NCI-H446 (cell line): ENCODE results near the gene PARVG.

Experiments
- DNase-seq, 2 experiments: peaks; one replicate each; lab custom pipeline; 2025; lab: John Stamatoyannopoulos, UW

PARVG gene, protein sequence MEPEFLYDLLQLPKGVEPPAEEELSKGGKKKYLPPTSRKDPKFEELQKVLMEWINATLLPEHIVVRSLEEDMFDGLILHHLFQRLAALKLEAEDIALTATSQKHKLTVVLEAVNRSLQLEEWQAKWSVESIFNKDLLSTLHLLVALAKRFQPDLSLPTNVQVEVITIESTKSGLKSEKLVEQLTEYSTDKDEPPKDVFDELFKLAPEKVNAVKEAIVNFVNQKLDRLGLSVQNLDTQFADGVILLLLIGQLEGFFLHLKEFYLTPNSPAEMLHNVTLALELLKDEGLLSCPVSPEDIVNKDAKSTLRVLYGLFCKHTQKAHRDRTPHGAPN

DNA sequence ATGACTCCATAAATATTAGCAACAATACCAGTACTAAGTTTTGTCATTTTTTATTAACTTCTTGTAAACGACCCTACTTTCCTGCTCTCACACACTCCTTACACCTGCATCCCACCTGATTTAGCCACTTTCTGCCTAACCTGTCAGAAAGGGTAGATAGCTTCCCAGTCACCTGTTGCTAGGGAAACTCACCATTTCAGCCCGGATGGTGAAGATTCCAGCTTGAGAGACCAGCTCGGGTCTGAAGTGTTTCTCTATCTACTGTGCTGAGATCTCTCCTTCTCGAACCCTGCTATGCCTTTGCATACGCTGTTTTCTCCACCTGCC is at the start of gene PARVG:
Gene PARVG, plus strand, starts transcription at position 220 of the 327 bp plus-strand sequence. CDS start 2,405 bp downstream, outside the sequence.
- no peak for DNase-seq

DNA sequence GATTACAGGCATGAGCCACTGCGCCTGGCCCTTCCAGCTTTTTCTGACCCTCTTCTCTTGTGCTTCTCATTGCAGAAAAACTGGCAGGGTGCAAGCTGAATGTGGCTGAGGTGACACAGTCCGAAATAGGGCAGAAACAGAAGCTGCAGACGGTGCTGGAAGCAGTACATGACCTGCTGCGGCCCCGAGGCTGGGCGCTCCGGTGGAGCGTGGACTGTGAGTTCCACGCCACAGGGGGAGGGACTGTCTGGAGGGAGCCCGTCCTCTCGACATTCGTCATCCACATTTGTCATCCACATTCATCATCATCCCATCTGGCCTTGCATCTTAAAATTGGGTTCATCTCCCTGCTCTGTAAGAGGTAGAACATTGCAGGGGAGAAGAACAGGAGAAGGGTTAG is 49.3 kb upstream of the PARVG start:
- no peak for DNase-seq

DNA sequence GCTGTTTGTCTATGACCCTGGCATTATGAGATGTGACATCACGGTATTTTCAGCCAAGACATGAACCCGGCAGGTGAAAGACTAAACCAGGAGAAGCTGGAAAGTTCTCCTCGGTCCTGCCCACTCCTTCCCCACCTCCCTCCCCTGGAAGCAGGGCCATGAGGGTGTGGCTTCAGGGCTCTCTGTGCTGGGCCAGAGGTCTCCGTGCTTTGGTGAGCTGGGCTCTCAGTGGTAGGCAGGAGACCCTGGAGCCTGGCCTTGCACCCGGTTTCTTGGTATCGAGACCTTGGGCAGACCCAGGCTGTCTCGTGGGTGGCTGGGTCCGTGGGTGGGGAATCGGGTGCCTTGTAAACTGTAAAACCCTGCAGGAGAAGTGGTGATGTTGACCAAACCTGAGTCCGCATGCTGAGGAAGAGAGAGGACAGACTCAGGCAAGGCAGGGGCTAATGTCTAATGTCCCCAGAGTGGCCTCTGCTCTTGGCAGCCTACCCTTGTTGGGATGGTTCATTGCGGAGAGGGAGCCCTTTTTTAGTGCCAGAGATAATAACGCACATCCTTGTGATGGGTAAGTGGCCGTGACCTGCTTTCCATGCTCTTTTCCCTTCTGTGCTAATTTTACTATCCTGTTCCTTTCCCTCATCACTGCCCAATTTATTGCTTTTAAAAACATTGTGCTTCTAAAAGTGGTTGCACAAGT is 48.6 kb upstream of the PARVG start:
- DNase-seq = no peak

DNA sequence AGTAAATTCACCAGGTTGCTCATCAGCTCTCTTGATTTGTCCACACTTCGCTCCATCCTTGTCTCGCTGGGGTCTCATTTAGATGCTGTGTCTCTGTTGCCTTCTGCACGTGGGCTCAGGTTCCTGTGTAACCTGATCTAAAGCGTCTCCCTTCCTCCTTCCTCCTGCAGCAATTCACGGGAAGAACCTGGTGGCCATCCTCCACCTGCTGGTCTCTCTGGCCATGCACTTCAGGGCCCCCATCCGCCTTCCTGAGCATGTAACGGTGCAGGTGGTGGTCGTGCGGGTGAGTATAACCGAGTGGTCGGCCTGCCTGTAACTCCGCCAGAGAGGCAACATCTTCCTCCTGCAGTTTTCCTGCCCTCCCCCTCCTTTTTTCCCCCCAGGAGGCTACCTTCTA is 48.0 kb upstream of the PARVG start:
- DNase-seq = no peak

DNA sequence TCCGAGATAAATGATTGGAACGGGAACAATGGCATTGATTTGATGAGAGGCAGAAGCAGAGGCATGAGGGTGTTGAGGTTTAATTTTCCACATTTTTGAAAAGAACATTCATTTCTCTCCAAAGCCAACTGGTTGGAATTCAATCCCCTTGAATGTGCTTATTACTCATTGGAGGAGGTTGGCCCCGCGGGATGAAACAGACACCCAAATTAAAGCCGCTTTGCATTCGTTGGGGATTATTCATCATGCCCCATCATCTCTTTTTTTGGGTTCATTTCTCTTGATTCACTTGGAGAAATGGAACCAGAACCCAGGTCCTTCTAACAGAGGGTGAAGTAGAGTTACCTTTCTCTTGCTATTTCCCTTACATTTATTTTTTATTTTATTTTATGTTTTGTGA is 47.6 kb upstream of the PARVG start:
- no peak for DNase-seq

DNA sequence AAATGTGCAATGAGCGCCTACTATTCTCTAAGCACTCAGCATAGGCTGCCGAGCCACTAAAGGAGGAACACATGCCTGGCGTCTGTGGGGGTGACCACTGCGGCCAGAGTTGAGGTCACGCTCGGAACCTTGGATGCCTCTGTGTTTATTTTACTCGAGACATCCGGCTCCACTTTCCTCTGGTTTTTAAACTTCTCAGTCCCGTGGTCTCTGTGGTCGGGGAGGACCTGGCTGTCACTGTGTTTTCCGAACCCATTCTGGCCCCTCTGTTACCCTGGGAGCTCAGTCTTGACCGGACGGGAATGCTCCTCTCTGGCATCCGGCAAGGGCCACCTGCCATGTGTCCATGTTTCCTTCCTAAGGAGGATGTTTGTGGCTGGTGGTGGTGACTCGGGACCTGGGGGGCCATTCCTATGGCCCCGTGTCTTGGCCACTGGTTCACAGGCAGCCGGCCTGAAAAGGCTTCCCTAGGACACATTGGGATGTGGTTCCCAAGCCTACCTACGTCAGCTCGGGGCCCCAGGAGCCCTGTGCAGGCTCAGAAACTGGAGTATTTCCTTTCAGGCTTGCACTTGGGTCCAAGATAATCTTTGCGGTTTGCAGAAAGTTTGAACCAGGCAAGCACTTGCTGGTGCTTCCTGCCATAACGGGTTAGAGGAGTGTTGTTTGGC is 46.7 kb upstream of the PARVG start:
- no peak for DNase-seq

DNA sequence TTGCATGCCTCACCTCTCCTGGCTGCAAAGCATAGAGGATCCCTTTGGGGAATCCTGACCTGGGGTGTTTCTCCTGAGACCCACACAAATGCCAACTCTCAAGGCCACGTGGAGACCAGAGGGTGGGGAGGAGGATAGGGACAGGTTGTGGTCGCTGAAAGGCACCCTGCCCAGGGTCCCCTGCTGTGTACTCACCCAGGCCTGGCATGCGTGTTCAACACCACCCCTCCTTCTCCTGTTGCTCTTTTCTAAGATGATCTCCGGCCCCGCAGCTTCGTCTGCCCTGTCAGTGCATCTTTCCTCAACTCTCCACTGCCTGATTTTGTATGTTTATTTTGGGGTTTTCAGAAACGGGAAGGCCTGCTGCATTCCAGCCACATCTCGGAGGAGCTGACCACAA is 44.6 kb upstream of the PARVG start:
- no peak for DNase-seq

DNA sequence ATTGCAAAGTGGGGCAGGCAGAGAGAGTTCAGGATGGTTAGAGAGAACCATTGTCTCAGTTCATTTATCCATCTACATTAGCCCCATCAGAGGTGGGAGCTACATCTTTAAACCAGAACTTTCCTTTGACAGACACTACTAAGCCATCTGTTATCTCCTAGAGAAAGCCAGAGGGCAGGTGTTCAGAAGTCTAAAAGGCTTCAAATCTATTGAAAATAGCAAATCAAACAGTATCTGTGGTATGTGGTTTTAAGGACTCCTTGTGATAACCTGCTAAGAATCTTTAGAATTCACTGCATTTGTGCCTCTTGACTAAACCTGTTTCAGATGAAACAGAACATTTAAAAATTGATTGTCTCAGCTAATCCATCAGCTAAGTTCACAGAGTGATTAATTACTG is 43.9 kb upstream of the PARVG start:
- DNase-seq = no peak

DNA sequence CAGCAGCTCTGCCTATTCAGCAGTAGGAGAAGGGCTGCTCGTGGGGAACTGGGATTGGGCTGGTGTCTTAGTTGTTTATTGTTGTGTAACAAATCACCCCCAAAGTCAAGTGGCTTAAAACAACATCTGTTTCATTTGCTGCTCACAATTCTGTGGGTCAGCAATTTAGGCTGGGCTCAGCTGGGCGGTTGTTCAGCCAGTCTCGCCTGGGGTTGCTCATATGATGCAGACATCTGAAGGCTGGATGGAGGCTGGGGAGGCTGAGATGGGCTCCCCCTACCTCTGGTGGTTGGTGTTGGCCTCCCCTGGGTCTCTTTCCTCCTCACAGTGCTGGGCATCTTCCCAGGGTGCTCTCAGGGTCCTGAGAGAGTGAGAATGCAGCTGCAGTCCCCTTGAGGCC is 43.3 kb upstream of the PARVG start:
- no peak for DNase-seq

DNA sequence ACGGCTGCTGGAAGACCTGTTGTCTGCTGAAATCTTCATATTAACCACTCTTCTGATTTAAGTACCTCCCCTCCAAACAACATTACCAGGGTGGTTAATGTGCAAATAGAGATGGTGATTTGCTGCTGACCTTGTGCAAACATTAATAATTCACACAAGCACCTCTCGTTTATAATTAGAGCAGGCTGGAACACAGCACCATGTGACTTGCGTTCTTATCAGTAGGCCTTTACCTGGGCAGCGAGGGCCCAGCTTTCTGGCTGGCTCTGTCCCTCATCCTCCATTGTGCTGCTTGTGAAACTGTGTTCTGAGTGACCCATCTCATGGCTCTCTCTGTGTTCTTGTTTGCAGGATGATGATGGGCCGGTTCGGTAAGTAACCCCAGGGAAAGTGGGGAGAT is 41.0 kb upstream of the PARVG start:
- no peak for DNase-seq

DNA sequence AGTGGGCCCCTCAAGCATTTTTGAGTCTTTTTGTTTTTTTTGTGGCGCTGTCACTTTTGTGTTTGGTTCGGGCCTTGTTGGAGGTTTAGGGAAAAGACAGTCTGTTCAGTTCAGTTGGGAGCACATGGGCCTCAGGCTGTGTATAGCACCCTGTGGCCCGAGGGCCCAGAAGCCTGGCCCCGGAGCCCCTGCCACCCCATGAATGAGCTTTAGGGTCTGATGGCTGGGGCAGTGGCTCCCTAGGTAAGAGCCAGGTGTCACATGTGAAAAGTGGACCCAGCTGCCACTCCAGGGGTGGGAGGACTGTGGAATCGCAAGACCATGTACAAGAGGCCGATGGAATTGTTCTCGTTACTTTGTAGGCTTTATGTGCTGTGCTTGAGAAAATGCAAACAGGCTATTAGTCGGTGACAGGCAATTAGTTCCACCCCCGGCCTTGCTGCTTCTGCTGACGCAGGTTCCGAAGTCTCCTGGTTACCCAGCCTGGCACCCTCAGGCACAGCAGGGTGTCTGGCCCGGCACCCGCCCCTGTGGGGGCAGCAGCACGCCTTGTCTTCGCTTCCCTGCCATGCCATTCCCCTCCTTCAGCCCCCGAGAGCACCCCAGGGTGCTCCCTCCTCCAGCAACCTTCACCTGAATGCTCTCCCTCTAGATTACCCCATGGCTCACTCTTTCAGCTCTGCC is 38.2 kb upstream of the PARVG start:
- no peak for DNase-seq

DNA sequence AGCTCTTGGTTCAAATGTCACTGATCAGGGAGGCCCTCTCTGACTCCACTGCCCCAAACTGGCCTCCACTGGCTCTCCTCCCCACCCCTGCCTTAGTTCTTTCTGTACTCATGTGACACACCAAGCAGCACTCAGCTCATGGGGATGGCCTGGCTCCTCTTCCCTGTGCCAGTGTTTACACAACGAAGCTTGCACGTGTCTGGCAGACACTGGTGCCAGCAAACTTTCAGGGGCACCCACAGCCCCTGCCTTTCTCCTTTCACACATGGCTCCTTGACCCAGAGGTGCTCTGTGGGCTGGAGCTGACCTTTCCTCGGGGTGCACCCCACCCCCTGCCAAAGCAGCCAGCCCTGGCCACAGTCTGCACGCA is 37.6 kb upstream of the PARVG start:
- no peak for DNase-seq

DNA sequence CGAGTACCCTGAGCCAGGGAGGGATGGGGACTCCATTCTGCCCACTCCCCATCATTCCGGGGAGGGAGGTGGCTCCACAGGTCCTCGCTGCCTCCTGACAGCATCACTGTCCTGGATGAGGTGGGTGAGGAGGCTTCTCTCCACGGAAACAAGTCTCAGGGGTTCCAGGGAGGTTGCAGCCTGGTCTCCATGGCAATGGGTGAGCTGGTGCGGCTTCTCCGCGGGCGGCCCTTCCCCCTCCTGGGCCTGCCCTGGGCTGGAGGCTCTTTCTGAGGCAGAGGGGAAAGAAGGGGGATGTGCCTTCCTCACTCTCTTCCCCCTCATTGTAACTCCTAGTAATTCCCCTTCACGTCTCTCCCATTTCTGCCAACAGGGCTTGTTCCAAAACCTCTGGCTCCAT is 37.1 kb upstream of the PARVG start:
- DNase-seq = no peak

DNA sequence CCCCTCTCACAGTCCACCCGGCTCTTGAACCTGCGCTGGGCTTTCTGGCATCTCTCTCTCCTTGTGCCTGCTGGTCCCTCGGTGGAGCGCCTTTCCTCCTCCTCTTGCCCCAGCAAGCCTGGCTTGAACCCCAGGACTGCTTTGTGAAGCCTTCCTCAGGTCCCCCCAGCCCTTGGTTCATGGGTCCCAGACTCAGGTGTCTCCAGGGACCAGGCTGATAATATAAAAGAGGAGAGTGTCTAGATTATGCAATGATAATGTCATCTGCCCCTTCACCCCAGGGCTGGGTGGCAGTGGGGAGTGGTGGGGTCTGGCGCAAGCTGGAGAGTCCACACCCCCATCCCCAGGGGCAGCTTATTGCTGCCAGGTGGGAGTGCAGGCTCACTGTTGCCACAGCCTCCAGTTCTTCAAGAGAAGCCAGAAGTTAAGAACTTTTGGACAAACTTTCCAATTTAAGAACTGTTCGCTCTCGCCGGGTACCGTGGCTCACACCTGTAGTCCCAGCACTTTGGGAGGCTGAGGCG is 36.6 kb upstream of the PARVG start:
- DNase-seq = no peak

DNA sequence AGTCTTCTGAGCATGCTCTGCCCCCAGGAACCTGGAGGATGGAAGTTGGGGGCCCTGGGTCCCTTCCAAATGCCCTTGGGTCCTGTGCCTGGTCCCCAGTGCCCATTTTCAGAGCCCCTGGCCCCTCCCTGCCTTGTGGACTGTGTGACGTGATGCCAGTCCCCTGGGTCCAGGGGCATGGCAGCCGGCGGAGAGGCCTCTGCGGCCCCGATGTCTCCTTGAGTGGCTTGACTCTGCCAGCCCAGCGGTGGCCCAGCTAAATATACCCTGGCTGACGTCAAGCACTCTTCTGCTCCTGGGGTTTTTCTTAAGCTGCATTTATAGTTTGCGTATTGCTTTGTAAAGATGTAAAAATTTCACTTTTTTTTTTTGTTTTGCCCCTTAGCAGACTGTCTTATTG is 35.2 kb upstream of the PARVG start:
- no peak for DNase-seq

DNA sequence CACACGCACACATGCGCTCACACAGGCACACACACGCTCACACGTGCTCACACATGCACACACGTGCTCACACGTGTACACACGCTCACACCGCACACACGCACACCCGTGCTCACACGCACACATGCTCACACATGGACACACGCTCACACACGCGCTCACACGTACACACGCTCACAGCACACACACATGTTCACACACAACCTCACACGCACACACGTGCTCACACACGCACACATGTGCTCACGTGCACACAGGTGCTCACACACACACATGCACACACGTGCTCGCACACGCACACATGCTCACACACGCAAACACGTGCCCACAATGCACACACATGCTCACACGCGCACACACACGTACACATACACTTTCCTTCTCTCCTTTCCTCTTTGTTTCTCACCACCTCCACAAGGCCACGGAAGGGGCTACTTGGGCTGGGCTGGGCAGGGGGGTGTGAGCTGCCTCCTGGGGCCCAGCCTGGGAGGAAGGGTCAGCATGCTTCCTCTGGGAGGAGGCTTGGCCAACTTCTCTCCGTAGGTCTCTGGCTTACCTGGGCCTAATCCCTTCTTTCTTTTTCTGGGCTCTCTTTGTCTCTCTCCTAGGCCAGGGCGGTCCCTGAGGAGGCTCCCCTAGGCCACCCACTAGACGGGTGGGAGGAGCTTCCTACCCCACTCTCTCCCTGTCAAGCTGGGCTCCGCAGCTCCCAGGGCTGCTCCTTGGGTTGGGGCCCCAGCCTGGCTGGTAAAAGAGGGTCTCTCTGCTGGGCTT is 34.5 kb upstream of the PARVG start:
- no peak for DNase-seq

DNA sequence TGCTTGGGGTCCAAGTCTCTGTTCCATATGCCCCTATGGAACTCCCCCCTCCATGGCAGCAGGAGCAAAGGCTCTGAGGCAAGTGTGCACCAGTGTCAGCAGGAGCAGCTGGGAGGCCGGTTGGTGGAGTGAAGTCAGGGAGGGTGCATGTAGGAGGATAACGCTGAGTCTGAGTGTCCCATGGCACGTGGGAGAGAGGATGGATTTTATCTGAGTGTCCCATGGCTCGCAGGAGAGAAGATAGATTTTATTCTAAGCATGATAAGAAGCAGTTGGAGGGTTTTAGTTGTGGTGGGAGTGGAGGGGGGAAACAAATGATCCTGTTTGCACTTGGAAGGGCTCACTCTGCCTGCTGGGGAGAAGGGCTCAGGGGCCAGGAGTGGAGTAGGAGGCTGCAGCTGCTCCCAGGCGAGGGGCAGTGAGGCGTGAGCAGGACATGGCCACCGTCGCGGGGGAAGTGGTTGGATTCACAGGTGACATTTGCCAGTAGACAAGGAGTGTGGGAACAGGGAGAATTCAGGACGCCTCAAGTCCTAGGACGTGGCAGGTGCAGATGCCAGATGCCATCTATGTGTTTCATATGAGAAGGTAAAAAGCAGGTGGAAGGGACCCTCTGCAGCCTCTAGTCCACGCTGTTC is 33.6 kb upstream of the PARVG start:
- DNase-seq = no peak

DNA sequence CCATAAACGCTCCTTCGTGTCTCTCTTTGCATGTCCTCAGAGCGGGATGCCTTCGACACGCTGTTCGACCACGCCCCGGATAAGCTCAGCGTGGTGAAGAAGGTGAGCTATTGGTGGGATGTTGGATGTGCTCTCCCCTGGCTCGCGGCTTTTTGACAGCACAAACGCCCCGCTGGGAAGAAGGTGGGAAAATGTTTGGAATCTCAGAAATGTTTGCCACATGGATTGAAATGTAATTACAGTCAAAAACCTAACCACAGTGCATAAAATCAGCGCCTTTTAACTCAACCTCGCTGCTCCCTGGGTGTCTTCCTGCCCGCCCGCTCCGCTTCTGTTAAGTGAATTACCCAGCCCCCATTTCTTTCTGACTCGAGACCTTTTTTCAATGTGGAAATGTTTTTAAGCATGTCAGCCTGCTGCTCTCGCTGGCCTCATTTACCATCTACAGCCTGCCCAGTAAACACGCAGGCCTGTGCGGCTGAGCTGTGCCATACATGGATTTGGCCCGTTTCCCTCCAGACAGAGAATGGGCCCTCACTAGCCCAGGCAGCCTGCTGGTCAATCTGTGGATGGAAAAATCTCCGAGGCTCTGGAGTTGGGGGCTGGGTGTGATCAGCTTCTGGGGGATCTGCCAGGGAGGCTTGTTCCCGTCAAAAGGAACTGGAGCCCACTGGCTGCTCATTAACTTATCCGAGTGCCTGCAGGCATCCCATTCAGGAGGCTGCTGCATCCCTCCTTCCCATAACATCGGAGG is 32.7 kb upstream of the PARVG start:
- DNase-seq = peak in 1 of 2 experiments; percentile 2

DNA sequence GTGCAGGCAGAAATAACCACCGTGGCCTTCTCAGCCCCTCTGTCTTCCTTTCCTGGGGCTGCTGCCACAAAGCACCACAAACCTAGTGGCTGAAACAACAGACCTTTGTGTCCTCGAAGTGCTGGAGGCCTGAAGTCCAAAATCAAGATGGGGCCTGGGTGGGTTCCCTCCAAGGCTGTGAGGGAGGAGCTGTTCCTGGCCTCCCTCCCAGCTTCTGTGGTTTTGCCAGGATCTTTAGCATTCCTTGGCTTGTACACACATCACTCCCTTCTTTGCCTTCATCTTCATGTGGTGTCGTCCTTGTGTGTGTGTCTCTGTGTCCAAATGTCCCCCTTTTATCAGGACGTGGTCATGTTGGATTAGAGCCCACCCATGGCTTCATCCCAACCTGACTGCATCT is 29.0 kb upstream of the PARVG start:
- peak in 1 of 2 experiments; percentile 15 for DNase-seq

DNA sequence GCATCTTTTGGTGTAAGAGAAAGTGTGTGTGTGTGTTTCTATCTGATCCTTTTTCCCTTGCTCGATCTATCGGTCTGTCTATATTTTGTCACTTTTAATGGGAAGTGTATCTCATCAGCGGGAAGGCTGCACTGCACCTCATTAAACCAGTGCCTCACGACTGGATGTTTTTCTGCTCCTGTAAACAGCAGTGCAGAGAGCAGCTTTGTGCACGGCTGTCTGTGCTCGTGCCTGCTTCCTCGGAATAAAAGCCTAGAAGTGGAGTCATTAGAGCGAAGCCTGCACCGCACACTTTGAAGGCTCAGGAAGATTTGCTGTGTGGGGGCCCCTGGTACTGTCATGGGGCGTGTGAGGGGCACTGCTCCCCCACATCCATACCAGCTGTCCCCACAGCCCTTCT is 27.0 kb upstream of the PARVG start:
- DNase-seq = no peak
